ENCODE data around the gene TGOLN2.

Gene TGOLN2

GRCh38 chr2:85310330-85310729 lies 17.5 kb downstream of the TGOLN2 start:
- no peak for DNase-seq (ENCODE audit: low read depth in 1 of 2, low spot score in 1 of 2)
- TF ChIP-seq POLR2AphosphoS5 (IDR thresholded peaks at IDR 0.05; ENCODE audit: low read depth) (no peak), REST (IDR thresholded peaks at IDR 0.05; ENCODE audit: insufficient replicate concordance, low read depth) (no peak), GABPA (IDR thresholded peaks at IDR 0.05; ENCODE audit: low read depth) (no peak), CTCF (IDR thresholded peaks at IDR 0.05; ENCODE audit: insufficient read depth, low read length) (no peak), SPI1 (IDR thresholded peaks at IDR 0.05; ENCODE audit: borderline replicate concordance, low read depth) (no peak)
- peak overlapping the region; percentile 71 for H3K27ac ChIP-seq (replicated peaks)
- H3K4me3 ChIP-seq (replicated peaks; ENCODE audit: insufficient read depth, low read length) = no peak overlapping the region
- H3K27me3 ChIP-seq (ENCODE audit: insufficient read depth, poor library complexity, severe bottlenecking) = no peaks in the 10 kb centered on the region

GRCh38 chr2:85309699-85310321 lies 18.0 kb downstream of the TGOLN2 start:
- TF ChIP-seq GABPA (IDR thresholded peaks at IDR 0.05; ENCODE audit: low read depth) (no peak), SPI1 (IDR thresholded peaks at IDR 0.05; ENCODE audit: borderline replicate concordance, low read depth) (peak; percentile 94), POLR2AphosphoS5 (IDR thresholded peaks at IDR 0.05; ENCODE audit: low read depth) (peak; percentile 76; the same call in 1 of the 2 replicates)
- H3K27me3 ChIP-seq (ENCODE audit: insufficient read depth, poor library complexity, severe bottlenecking) = no peaks in the 10 kb centered on the region
- DNase-seq (ENCODE audit: low read depth in 1 of 2, low spot score in 1 of 2) = peak in 1 of 2 experiments; percentile 81
- peak overlapping the region; percentile 71 for H3K27ac ChIP-seq (replicated peaks)
- H3K4me3 ChIP-seq (replicated peaks; ENCODE audit: insufficient read depth, low read length) = peak overlapping the region; percentile 42

GRCh38 chr2:85308896-85309555 lies 18.8 kb downstream of the TGOLN2 start:
- Histone ChIP-seq H3K27me3 (ENCODE audit: insufficient read depth, poor library complexity, severe bottlenecking) (no peaks in the 10 kb centered on the region), H3K27ac (replicated peaks) (peak overlapping the region; percentile 71), H3K4me3 (replicated peaks; ENCODE audit: insufficient read depth, low read length) (no peak overlapping the region)
- TF ChIP-seq SPI1 (IDR thresholded peaks at IDR 0.05; ENCODE audit: borderline replicate concordance, low read depth) (no peak), POLR2AphosphoS5 (IDR thresholded peaks at IDR 0.05; ENCODE audit: low read depth) (no peak), REST (IDR thresholded peaks at IDR 0.05; ENCODE audit: insufficient replicate concordance, low read depth) (no peak), CTCF (IDR thresholded peaks at IDR 0.05; ENCODE audit: insufficient read depth, low read length) (no peak), GABPA (IDR thresholded peaks at IDR 0.05; ENCODE audit: low read depth) (no peak)
- DNase-seq (ENCODE audit: low read depth in 1 of 2, low spot score in 1 of 2) = peak in 1 of 2 experiments; percentile 54

GRCh38 chr2:85308201-85308600 lies 19.6 kb downstream of the TGOLN2 start:
- Histone ChIP-seq H3K4me3 (replicated peaks; ENCODE audit: insufficient read depth, low read length) (no peak overlapping the region), H3K27ac (replicated peaks) (no peak overlapping the region; the same call in 1 of the 2 replicates), H3K27me3 (ENCODE audit: insufficient read depth, poor library complexity, severe bottlenecking) (no peaks in the 10 kb centered on the region)
- no peak for DNase-seq (ENCODE audit: low read depth in 1 of 2, low spot score in 1 of 2)
- TF ChIP-seq CTCF (IDR thresholded peaks at IDR 0.05; ENCODE audit: insufficient read depth, low read length) = no peak
- TF ChIP-seq POLR2AphosphoS5 (IDR thresholded peaks at IDR 0.05; ENCODE audit: low read depth) = no peak
- TF ChIP-seq SPI1 (IDR thresholded peaks at IDR 0.05; ENCODE audit: borderline replicate concordance, low read depth) = no peak
- no peak for TF ChIP-seq REST (IDR thresholded peaks at IDR 0.05; ENCODE audit: insufficient replicate concordance, low read depth)
- TF ChIP-seq GABPA (IDR thresholded peaks at IDR 0.05; ENCODE audit: low read depth) = no peak

All from HL-60 (cell line).